GM19193 (cell line): ENCODE measurements around the gene FOXM1.

Experiments
- POLR2A ChIP-seq: IDR thresholded peaks from 4 replicates; pipeline ENCODE4 v1.6.1; 2011; ENCODE audit not compliant: insufficient read depth, insufficient read length; ENCODE audit errors: extremely low read depth

The FOXM1 gene

GRCh38 chr12:2892246-2892645 lies 15.3 kb upstream of the FOXM1 start:
- no peak for TF ChIP-seq POLR2A

GRCh38 chr12:2891240-2892053 lies 14.5 kb upstream of the FOXM1 start:
- no peak for TF ChIP-seq POLR2A

GRCh38 chr12:2890388-2891239 lies 13.6 kb upstream of the FOXM1 start, which contains the start of gene TULP3:
TULP3 (plus strand) TSS chr12:2890891; CDS start chr12:2890948, 57 bp downstream.
- TF ChIP-seq POLR2A: peak; percentile 72

DNA sequence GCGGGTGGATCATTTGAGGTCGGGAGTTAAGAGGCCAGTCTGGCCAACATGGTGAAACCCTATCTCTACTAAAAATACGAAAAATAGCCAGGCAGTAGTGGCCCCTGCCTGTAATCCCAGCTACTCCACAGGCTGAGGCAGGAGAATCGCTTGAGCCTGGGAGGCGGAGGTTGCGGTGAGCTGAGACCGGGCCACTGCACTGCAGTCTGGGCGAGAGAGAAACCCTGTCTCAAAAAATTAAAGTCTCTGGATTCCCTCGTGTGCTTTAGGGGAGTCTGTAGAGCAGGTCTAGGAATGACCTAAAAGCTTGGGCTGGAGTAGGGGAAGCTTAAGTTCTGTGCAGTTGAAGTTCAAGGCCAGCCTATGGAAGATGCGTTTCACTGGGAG lies 13.0 kb upstream of the FOXM1 start:
- TF ChIP-seq POLR2A: no peak

DNA sequence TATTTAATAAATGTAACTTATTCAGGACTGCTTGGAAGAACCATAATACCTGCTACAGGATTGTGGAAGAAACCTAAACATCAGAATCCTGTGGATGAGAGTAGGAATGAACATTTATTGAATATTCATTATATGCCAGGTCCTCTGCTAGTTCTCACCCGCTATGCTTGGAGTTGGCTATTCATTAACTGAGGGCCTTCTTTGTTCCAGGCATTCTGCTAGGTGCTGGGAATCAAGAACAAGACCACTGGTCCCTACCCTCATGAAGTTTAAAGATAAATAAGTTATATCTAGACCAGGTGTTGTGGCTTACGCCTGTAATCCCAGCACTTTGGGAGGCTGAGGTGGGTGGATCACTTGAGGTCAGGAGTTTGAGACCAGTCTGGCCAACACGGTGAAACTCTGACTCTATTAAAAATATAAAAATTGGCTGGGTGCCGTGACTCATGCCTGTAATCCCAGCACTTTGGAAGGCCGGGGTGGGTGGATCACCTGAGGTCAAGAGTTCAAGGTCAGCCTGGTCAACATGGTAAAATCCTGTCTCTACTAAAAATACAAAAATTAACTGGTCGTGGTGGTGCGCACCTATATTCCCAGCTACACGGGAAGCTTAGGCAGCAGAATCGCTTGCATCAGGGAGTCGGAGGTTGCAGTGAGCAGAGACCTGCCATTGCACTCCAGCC lies 9.9 kb upstream of the FOXM1 start:
- TF ChIP-seq POLR2A: no peak

GRCh38 chr12:2884810-2885209 lies 7.8 kb upstream of the FOXM1 start:
- TF ChIP-seq POLR2A: no peak

GRCh38 chr12:2879853-2880252 lies 2.9 kb upstream of the FOXM1 start:
- no peak for TF ChIP-seq POLR2A

- TF ChIP-seq POLR2A: no peak
Observed at GRCh38 chr12:2877953-2878732, 1.2 kb upstream of the FOXM1 start.

GRCh38 chr12:2876431-2877046 lies 435 bp downstream of the FOXM1 start:
- TF ChIP-seq POLR2A: no peak

DNA sequence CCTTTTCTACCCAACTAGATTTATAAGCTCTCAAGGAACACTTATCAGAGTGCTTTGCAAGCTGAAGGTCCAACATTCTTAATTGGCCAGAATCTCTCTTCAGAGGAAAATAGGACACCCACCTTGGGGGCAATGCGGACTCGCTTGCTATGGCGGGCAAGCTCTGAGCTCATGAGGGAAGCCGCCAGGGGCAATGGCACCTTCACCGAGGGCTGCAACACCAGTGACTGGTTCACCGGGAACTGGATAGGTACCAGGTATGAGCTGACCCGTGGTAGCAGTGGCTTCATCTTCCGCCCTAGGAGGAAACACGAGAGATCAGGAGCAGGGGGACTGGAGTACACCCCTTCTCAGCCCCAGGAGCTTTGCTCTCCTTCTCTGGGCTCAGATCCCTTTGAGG lies 12.8 kb downstream of the FOXM1 start:
- no peak for TF ChIP-seq POLR2A

DNA sequence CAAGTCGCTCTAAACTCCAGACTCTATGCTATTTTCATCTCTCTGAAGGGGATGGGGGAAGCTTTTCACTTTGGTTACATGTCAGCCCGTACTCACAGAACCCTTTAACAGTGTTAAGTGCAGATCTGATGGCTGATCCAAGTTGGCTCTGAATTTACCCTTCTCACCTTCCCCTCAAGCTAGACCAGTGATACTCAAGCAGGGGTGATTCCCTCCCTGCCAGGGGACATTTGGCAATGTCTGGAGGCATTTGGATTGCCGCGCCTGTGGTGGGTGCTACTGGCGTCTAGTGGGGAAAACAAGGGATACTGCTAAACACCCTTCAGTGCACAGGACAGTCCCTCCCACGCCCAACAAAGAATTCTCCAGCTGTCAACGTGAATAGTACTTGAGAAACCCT lies 14.1 kb downstream of the FOXM1 start:
- TF ChIP-seq POLR2A: no peak

DNA sequence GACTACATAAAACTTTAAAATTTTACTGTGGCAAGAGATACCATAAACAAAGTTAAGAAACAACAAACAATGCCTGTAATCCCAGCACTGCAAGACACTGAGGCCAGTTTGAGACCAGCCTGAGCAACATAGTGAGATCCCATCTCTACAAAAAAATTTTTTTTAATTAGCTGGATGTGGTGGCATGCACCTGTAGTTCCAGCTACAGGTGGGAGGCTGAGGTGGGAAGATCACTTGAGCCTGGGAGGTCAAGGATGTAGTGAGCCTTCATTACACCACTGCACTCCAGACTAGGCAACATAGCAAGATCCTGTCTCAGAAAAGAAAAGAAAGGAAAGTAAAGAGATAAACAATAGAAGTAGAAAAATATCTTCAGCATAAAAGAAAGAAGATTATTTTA lies 16.8 kb downstream of the FOXM1 start:
- TF ChIP-seq POLR2A: no peak

- no peak for TF ChIP-seq POLR2A
Observed at GRCh38 chr12:2858944-2859421, 18.0 kb downstream of the FOXM1 start.

GRCh38 chr12:2858334-2858733 lies 18.6 kb downstream of the FOXM1 start:
- TF ChIP-seq POLR2A: peak; percentile 34
